Sigmoid colon (tissue), 7 donors: ENCODE data around the gene GATA5. TPM values are rescaled to one million over a fixed set of nuclear protein-coding genes. Genes with fewer than 3 reads are reported as not detected.

Experiments used
- DNase-seq: peaks from one replicate; pipeline ENCODE4 v3.0.0-alpha.2; 2019
- H3K27ac ChIP-seq, 4 donors: fragments of 200-600 bp; sonication (generic); one replicate each; pipeline ENCODE4 v1.5.1; 2016 to 2019; ENCODE audit warnings: mild to moderate bottlenecking in 1 of 4
- H3K27me3 ChIP-seq, 3 donors: fragments of 200-600 bp; sonication (generic); one replicate each; pipeline ENCODE4 v1.5.1; 2019; ENCODE audit warnings: mild to moderate bottlenecking in 1 of 3
- H3K36me3 ChIP-seq, 4 donors: fragments of 200-600 bp; sonication (generic); one replicate each; pipeline ENCODE4 v1.5.1; 2016 to 2019
- H3K4me1 ChIP-seq, 4 donors: fragments of 200-600 bp; sonication (generic); one replicate each; pipeline ENCODE4 v1.5.1; 2017 to 2019
- H3K4me3 ChIP-seq, 4 donors: fragments of 200-600 bp; sonication (generic); one replicate each; pipeline ENCODE4 v1.5.1; 2017 to 2019; ENCODE audit warnings: mild to moderate bottlenecking in 2 of 4, moderate library complexity in 1 of 4
- H3K9me3 ChIP-seq, 4 donors: fragments of 200-600 bp in 3 of 4; sonication (generic) in 3 of 4; one replicate each; pipeline versions ENCODE4 v1.5.1 to v1.6.1; 2013 to 2019
- CTCF ChIP-seq, 4 experiments: fragments of 450-650 bp in 3 of 4; fragments of 200-600 bp in 1 of 4; IDR thresholded peaks; one replicate each; pipeline ENCODE4 v1.5.1; 2016 to 2019; ENCODE audit warnings: antibody characterized with exemption in 4 of 4, mild to moderate bottlenecking in 3 of 4, moderate library complexity in 2 of 4
- EP300 ChIP-seq, 4 donors: sonication (generic); formaldehyde crosslinking; IDR thresholded peaks; one replicate each; pipeline ENCODE4 v1.6.1; 2017; ENCODE audit warnings: antibody characterized with exemption in 4 of 4
- POLR2A ChIP-seq, 2 donors: fragments of 450-650 bp; IDR thresholded peaks; one replicate each; pipeline ENCODE4 v1.6.1; 2016; ENCODE audit warnings: antibody characterized with exemption in 2 of 2, mild to moderate bottlenecking in 2 of 2, moderate library complexity in 2 of 2
- POLR2AphosphoS5 ChIP-seq, 4 donors: sonication (generic); formaldehyde crosslinking; IDR thresholded peaks; one replicate each; pipeline ENCODE4 v1.6.1; 2017; ENCODE audit warnings: antibody characterized with exemption in 4 of 4
- WGBS, 2 donors: extraction: QIAGEN DNeasy Blood & Tissue Kit; methylation state at CpG; one replicate each; pipeline ENCODE4 v1.1.7; 2013; 5-methylcytosine and 5-hydroxymethylcytosine counted together
- intact Hi-C: fragments of 100-400 bp; cut with DNase I; formaldehyde crosslinking; loops from one replicate; pipeline ENCODE4 v1.15.1; 2023
- polyA plus RNA-seq, 3 donors: library from polyadenylated mRNA; stranded (reverse); fragments of 200-250 nt; gene quantifications; one replicate each; pipeline ENCODE4 v1.2.3, GENCODE V29; 2013
- total RNA-seq, 4 donors: library from RNA; depleted of rRNA; stranded (reverse); fragments of >200 nt; gene quantifications; one replicate each; pipeline ENCODE4 v1.1.0, GENCODE V29; 2016
- donor health status: healthy with polysubstance abuse.
- donor health status: Bipolar disorder and iron deficiency.
- donor health status: healthy.

GATA5 gene
- total and polyA plus RNA-seq, 7 donors, result 0.03 to 0.36 TPM; not detected in 5

DNA sequence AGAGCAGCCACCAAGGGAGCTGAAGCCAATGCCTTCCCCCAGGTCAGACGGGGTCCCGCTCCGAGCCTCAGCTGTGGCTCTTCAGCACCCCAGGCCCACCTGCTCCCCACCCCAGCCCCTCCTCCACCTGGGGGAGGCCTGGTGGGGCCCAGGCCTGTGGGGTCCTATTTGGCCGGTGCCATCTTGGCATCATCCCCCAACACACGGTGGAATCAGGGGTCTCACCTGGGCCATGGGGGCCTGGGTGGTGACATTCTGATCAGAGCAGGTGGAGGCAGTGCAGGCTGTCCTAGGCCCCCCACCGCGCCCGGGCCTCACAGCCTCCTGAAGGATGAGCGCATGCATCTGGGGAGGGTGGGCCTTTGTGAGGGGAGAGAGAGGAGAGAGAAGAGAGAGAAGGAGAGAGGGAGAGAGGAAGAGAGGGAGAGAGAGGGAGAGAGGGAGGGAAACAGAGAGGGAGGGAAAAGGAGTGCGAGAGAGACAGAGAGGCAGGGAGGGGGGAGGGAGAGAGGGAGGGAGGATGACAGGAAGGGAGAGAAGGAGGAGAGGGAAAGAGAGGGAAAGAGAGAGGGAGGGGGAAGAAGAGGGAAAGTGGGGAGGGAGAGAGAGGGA is 24.5 kb downstream of the GATA5 start:
- no peaks in the 10 kb centered on the region for H3K9me3 ChIP-seq
- H3K36me3 ChIP-seq, result no peaks in the 10 kb centered on the region
- H3K27me3 ChIP-seq, result peaks cover 0 to 43% (median 13%) of the 10 kb centered on the region in 3 donors
- intact Hi-C loops, result no loop called here
- TF ChIP-seq POLR2A (IDR thresholded peaks at IDR 0.05) (no peak), CTCF (IDR thresholded peaks at IDR 0.05) (no peak), EP300 (IDR thresholded peaks at IDR 0.05) (no peak), POLR2AphosphoS5 (IDR thresholded peaks at IDR 0.05) (no peak)
- DNase-seq, result no peak
- no peaks in the 10 kb centered on the region for H3K4me1 ChIP-seq
- 79 to 82% methylated on average over 10 of the region's 10 CpGs for WGBS, 2 donors
- H3K4me3 ChIP-seq, result no peak overlapping the region
- no peak overlapping the region for H3K27ac ChIP-seq

- no peaks in the 10 kb centered on the region for H3K4me1 ChIP-seq
- no peak for DNase-seq
- intact Hi-C loops, result no loop called here
- WGBS, 2 donors, result 35 to 73% methylated on average over 24 of the region's 24 CpGs
- no peaks in the 10 kb centered on the region for H3K36me3 ChIP-seq
- no peak overlapping the region for H3K27ac ChIP-seq
- no peak overlapping the region for H3K4me3 ChIP-seq
- H3K27me3 ChIP-seq, result peaks cover 0 to 43% (median 13%) of the 10 kb centered on the region in 3 donors
- H3K9me3 ChIP-seq, result no peaks in the 10 kb centered on the region
- TF ChIP-seq POLR2A (IDR thresholded peaks at IDR 0.05) (no peak), POLR2AphosphoS5 (IDR thresholded peaks at IDR 0.05) (no peak), CTCF (IDR thresholded peaks at IDR 0.05) (no peak), EP300 (IDR thresholded peaks at IDR 0.05) (no peak)
Measured at GRCh38 chr20:62449951-62450691, 25.7 kb downstream of the GATA5 start.

DNA sequence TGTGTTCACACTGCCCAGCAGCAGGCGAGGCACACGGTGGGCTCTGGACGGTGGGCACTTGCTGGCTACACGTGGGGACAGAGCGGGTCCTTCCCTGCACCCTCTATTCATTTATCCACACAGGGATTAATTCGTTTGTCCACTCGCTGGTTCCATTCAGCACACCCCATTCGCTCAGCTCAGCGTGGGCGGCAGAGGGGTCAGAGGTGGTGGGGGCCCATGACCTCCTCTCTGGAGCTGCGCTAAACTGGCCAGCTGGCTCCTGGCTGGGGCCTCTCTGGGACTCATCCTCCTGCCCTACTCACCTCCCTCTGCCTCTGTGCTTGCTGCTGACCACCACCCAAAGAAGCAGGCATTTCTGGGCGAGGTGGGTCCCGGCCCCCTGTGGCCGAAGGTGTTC is 27.0 kb downstream of the GATA5 start:
- H3K27me3 ChIP-seq, result peaks cover 0 to 43% (median 13%) of the 10 kb centered on the region in 3 donors

DNA sequence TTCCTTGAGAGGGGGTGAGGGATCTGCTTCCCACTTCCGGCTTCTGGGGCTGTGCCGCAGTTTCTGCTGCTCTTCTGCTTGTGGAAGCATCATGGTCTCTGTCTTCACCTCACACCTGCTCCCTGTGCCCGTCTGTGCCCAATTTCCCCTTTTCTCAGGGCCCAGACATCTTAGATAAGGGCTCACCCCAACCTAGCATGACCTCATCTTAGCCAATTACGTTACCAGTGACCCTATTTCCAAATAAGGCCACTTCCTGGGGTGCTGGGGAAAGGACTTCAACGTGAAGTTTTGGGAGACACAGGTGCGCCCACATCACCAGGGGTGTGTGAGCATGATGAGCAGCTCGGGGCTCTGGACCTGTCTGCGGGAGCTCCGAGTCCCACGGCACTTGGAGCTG is 27.8 kb downstream of the GATA5 start:
- Histone ChIP-seq H3K27me3 (peaks cover 0 to 40% (median 13%) of the 10 kb centered on the region in 3 donors), H3K9me3 (no peaks in the 10 kb centered on the region), H3K27ac (no peak overlapping the region), H3K36me3 (no peaks in the 10 kb centered on the region), H3K4me1 (no peaks in the 10 kb centered on the region), H3K4me3 (no peak overlapping the region)
- no peak for TF ChIP-seq POLR2A (IDR thresholded peaks at IDR 0.05)
- no peak for TF ChIP-seq POLR2AphosphoS5 (IDR thresholded peaks at IDR 0.05)
- no peak for TF ChIP-seq EP300 (IDR thresholded peaks at IDR 0.05)
- no peak for TF ChIP-seq CTCF (IDR thresholded peaks at IDR 0.05)
- no peak for DNase-seq
- 62 to 74% methylated on average over 10 of the region's 10 CpGs for WGBS, 2 donors
- intact Hi-C loops, result no loop called here

More for the DNA sequence above, 27.0 kb downstream of the GATA5 start:
- no peak for TF ChIP-seq POLR2AphosphoS5 (IDR thresholded peaks at IDR 0.05)
- no peak for TF ChIP-seq EP300 (IDR thresholded peaks at IDR 0.05)
- TF ChIP-seq CTCF (IDR thresholded peaks at IDR 0.05), result no peak
- TF ChIP-seq POLR2A (IDR thresholded peaks at IDR 0.05), result no peak
- no peaks in the 10 kb centered on the region for H3K4me1 ChIP-seq
- H3K4me3 ChIP-seq, result no peak overlapping the region
- DNase-seq, result no peak
- WGBS, 2 donors, result 77 to 81% methylated on average over 14 of the region's 14 CpGs
- no peak overlapping the region for H3K27ac ChIP-seq
- H3K36me3 ChIP-seq, result no peaks in the 10 kb centered on the region
- no peaks in the 10 kb centered on the region for H3K9me3 ChIP-seq
- intact Hi-C loops, result no loop called here
